Thyroid gland (tissue), 4 donors: ENCODE data around the gene INF2. TPM values are rescaled to one million over a fixed set of nuclear protein-coding genes. Genes with fewer than 3 reads are reported as not detected.

Source experiments
- DNase-seq, 2 donors: peaks; one replicate each; pipeline ENCODE4 v3.0.0-alpha.2; 2019
- H3K27ac ChIP-seq, 3 donors: fragments of 200-600 bp; sonication (generic); 1 replicate in 2 of 3; 2 replicates in 1 of 3; pipeline ENCODE4 v1.5.1; 2016 to 2019; ENCODE audit warnings: mild to moderate bottlenecking in 1 of 3, moderate library complexity in 1 of 3
- H3K27me3 ChIP-seq: fragments of 200-600 bp; sonication (generic); one replicate; pipeline ENCODE4 v1.5.1; 2019
- H3K36me3 ChIP-seq, 2 donors: fragments of 200-600 bp; sonication (generic); one replicate each; pipeline ENCODE4 v1.5.1; 2016 to 2019
- H3K4me1 ChIP-seq, 2 donors: fragments of 200-600 bp; sonication (generic); one replicate each; pipeline ENCODE4 v1.5.1; 2017 to 2019
- H3K4me3 ChIP-seq, 3 donors: fragments of 200-600 bp; sonication (generic); replicated peaks in 1 of 3; 1 replicate in 2 of 3; 2 replicates in 1 of 3; pipeline ENCODE4 v1.5.1; 2016; ENCODE audit warnings: mild to moderate bottlenecking in 1 of 3
- H3K9me3 ChIP-seq: fragments of 200-600 bp; sonication (generic); one replicate; pipeline ENCODE4 v1.5.1; 2017
- CTCF ChIP-seq, 6 experiments: fragments of 200-600 bp in 3 of 6; fragments of 450-650 bp in 3 of 6; sonication (generic) in 3 of 6; IDR thresholded peaks; one replicate each; pipeline ENCODE4 v1.5.1; 2016 to 2019; ENCODE audit warnings: antibody characterized with exemption in 6 of 6, mild to moderate bottlenecking in 2 of 6, inconsistent platforms in 1 of 6, moderate library complexity in 1 of 6
- POLR2A ChIP-seq, 2 donors: fragments of 450-650 bp; IDR thresholded peaks; one replicate each; pipeline ENCODE4 v1.6.1; 2017; ENCODE audit warnings: antibody characterized with exemption in 2 of 2, mild to moderate bottlenecking in 2 of 2, moderate library complexity in 1 of 2
- WGBS, 2 donors: methylation state at CpG; one replicate each; pipeline ENCODE4 v1.1.5; 2017; 5-methylcytosine and 5-hydroxymethylcytosine counted together
- intact Hi-C: fragments of 100-400 bp; cut with DNase I; formaldehyde crosslinking; loops from one replicate; pipeline ENCODE4 v1.15.1; 2023
- total RNA-seq, 4 donors: library from RNA; depleted of rRNA; stranded (reverse); fragments of >200 nt; gene quantifications; one replicate each; pipeline ENCODE4 v1.2.3, GENCODE V29; 2016

The INF2 gene
- total RNA-seq, 4 donors from 2014 or later = 35.1 to 54.7 (median 42.5) TPM

GRCh38 chr14:104709387-104710039 is 20.1 kb downstream of the INF2 start:
- no peaks in the 10 kb centered on the region for H3K4me1 ChIP-seq
- H3K27ac ChIP-seq = no peak overlapping the region
- H3K36me3 ChIP-seq = peaks cover 30 to 38% of the 10 kb centered on the region in 2 donors
- 80 to 92% methylated on average over 9 to 17 of the region's 18 CpGs for WGBS, 2 donors
- intact Hi-C loops = loop anchor here (1.0 kb wide), 1 partner anchor 59 kb away; no protein-coding TSS in a partner anchor
- TF ChIP-seq CTCF (IDR thresholded peaks at IDR 0.05) = no peak
- no peak for TF ChIP-seq POLR2A (IDR thresholded peaks at IDR 0.05)
- no peak for DNase-seq
- no peaks in the 10 kb centered on the region for H3K27me3 ChIP-seq
- H3K4me3 ChIP-seq = no peak overlapping the region
- no peaks in the 10 kb centered on the region for H3K9me3 ChIP-seq

- Histone ChIP-seq H3K4me3 (no peak overlapping the region), H3K4me1 (no peaks in the 10 kb centered on the region), H3K27me3 (no peaks in the 10 kb centered on the region), H3K27ac (no peak overlapping the region), H3K9me3 (no peaks in the 10 kb centered on the region), H3K36me3 (peaks cover 36 to 44% of the 10 kb centered on the region in 2 donors)
- DNase-seq = no peak
- 90 to 95% methylated on average over 20 to 24 of the region's 34 CpGs for WGBS, 2 donors
- intact Hi-C loops = no loop called here
- TF ChIP-seq POLR2A (IDR thresholded peaks at IDR 0.05) = no peak
Observed at GRCh38 chr14:104710071-104710735, 20.8 kb downstream of the INF2 start.

GRCh38 chr14:104712881-104713734 is 23.7 kb downstream of the INF2 start:
- 91 to 96% methylated on average over 16 to 32 of the region's 40 CpGs for WGBS, 2 donors
- intact Hi-C loops = loop anchor here (2.0 kb wide), 1 partner anchor 56 kb away; no protein-coding TSS in a partner anchor
- no peaks in the 10 kb centered on the region for H3K4me1 ChIP-seq
- H3K9me3 ChIP-seq = no peaks in the 10 kb centered on the region
- TF ChIP-seq CTCF (IDR thresholded peaks at IDR 0.05) (no peak), POLR2A (IDR thresholded peaks at IDR 0.05) (no peak)
- no peak for DNase-seq
- no peaks in the 10 kb centered on the region for H3K27me3 ChIP-seq
- peaks cover 37 to 50% of the 10 kb centered on the region in 2 donors for H3K36me3 ChIP-seq
- no peak overlapping the region for H3K27ac ChIP-seq
- no peak overlapping the region for H3K4me3 ChIP-seq

- H3K27ac ChIP-seq = no peak overlapping the region
- WGBS, 2 donors = 90% methylated on average over 16 of the region's 16 CpGs; no CpG with 5 or more reads in 1 of the 2 donors
- no peaks in the 10 kb centered on the region for H3K9me3 ChIP-seq
- H3K4me1 ChIP-seq = no peaks in the 10 kb centered on the region
- TF ChIP-seq POLR2A (IDR thresholded peaks at IDR 0.05) = no peak
- no peak for TF ChIP-seq CTCF (IDR thresholded peaks at IDR 0.05)
- DNase-seq = no peak
- intact Hi-C loops = no loop called here
- H3K27me3 ChIP-seq = no peaks in the 10 kb centered on the region
- no peak overlapping the region for H3K4me3 ChIP-seq
- H3K36me3 ChIP-seq = peaks cover 37 to 50% of the 10 kb centered on the region in 2 donors
Observed at GRCh38 chr14:104714066-104714465, 24.6 kb downstream of the INF2 start.

GRCh38 chr14:104714681-104715080 is 25.3 kb downstream of the INF2 start:
- peaks cover 37 to 50% of the 10 kb centered on the region in 2 donors for H3K36me3 ChIP-seq

More at GRCh38 chr14:104714681-104715080, 25.3 kb downstream of the INF2 start:
- Histone ChIP-seq H3K27ac (no peak overlapping the region), H3K27me3 (no peaks in the 10 kb centered on the region), H3K4me1 (no peaks in the 10 kb centered on the region), H3K4me3 (no peak overlapping the region), H3K9me3 (no peaks in the 10 kb centered on the region)
- TF ChIP-seq CTCF (IDR thresholded peaks at IDR 0.05) (no peak), POLR2A (IDR thresholded peaks at IDR 0.05) (no peak)
- DNase-seq = no peak
- intact Hi-C loops = no loop called here
- WGBS, 2 donors = 94 to 95% methylated on average over 8 to 28 of the region's 31 CpGs
